Left colon (tissue), 2 donors: ENCODE measurements around the gene HNRNPLL. TPM values are rescaled to one million over a fixed set of nuclear protein-coding genes. Genes with fewer than 3 reads are reported as not detected.
A peak's percentile ranks its signal among the peaks of the same experiment; 100 is the strongest.
"Not testable (repeated sequence)": the region's sequence is repeated elsewhere in the genome, so short reads cannot be mapped to it uniquely, and the experiment has no call there.

Experiments
- ATAC-seq: fragments of 200-7000 bp; cut with Tn5 transposase; one replicate; pipeline ENCODE4 v1.9.1; 2020; ENCODE audit warnings: mild to moderate bottlenecking, moderate library complexity
- DNase-seq, 2 donors: peaks; one replicate each; pipeline ENCODE4 v3.0.0-alpha.2; 2020
- intact Hi-C, 2 donors: fragments of 100-400 bp; cut with DNase I in 1 of 2; cut with micrococcal nuclease in 1 of 2; formaldehyde crosslinking; loops; one replicate each; pipeline versions ENCODE4 v1.11.2 to v1.14.0; 2022; cut with DNase I, micrococcal nuclease
- total RNA-seq, 2 donors: library from RNA; stranded (reverse); fragmentation: NEBNext Ultra II Directional; extraction: Animal tissue kit (Norgen Biotek cat#: 25700); gene quantifications; one replicate each; pipeline ENCODE4 v1.2.1, GENCODE V29; 2021
- donor health status: DM: no; HTN: no; CAD: no.
- donor health status: DM: yes; HTN: yes; CAD: no.

The HNRNPLL gene
- total RNA-seq, 2 donors from 2014 or later, result 43.3 to 45.8 TPM

- intact Hi-C loops, result no loop called here
- ATAC-seq, result no peak
- DNase-seq, result no peak
These were observed 33.8 kb downstream of the HNRNPLL start for GRCh38 chr2:38568724-38569436.

GRCh38 chr2:38565333-38565732, 37.4 kb downstream of the HNRNPLL start:
- intact Hi-C loops, result no loop called here
- DNase-seq (no peak), ATAC-seq (no peak)

GRCh38 chr2:38561691-38562090, 41.0 kb downstream of the HNRNPLL start:
- ATAC-seq, result no peak
- intact Hi-C loops, result no loop called here
- DNase-seq, result no peak

GRCh38 chr2:38560092-38560491, 42.6 kb downstream of the HNRNPLL start:
- ATAC-seq, result peak; percentile 99
- intact Hi-C loops, result no loop called here
- DNase-seq, result no peak

GRCh38 chr2:38557981-38558380, 44.7 kb downstream of the HNRNPLL start:
- intact Hi-C loops, result no loop called here
- ATAC-seq (no peak), DNase-seq (no peak)

GRCh38 chr2:38557217-38557616, 45.5 kb downstream of the HNRNPLL start:
- DNase-seq, result no peak
- intact Hi-C loops, result no loop called here
- ATAC-seq, result no peak

- intact Hi-C loops, result no loop called here
- DNase-seq (no peak), ATAC-seq (no peak)
These were observed 46.5 kb downstream of the HNRNPLL start for GRCh38 chr2:38556006-38556801.

- ATAC-seq (peak; percentile 47), DNase-seq (no peak)
- intact Hi-C loops, result no loop called here
These were observed 47.6 kb downstream of the HNRNPLL start for GRCh38 chr2:38554973-38555595.

- DNase-seq (no peak), ATAC-seq (no peak)
- intact Hi-C loops, result no loop called here
These were observed 49.2 kb downstream of the HNRNPLL start for GRCh38 chr2:38553554-38553953.

GRCh38 chr2:38552259-38552658, 50.5 kb downstream of the HNRNPLL start:
- DNase-seq, result no peak

GRCh38 chr2:38551746-38552145, 51.0 kb downstream of the HNRNPLL start:
- ATAC-seq, result no peak
- intact Hi-C loops, result no loop called here
- no peak for DNase-seq

More at GRCh38 chr2:38552259-38552658, 50.5 kb downstream of the HNRNPLL start:
- intact Hi-C loops, result no loop called here
- ATAC-seq, result no peak

- intact Hi-C loops, result no loop called here
- no peak for DNase-seq
- ATAC-seq, result no peak
These were observed 51.6 kb downstream of the HNRNPLL start for GRCh38 chr2:38551171-38551570.

GRCh38 chr2:38549851-38550250, 52.9 kb downstream of the HNRNPLL start:
- ATAC-seq, result no peak
- intact Hi-C loops, result no loop called here

GRCh38 chr2:38549071-38549704, 53.5 kb downstream of the HNRNPLL start:
- no peak for DNase-seq
- intact Hi-C loops, result no loop called here
- no peak for ATAC-seq

More at GRCh38 chr2:38549851-38550250, 52.9 kb downstream of the HNRNPLL start:
- DNase-seq, result no peak

- DNase-seq (no peak), ATAC-seq (no peak)
- intact Hi-C loops, result no loop called here
These were observed 54.9 kb downstream of the HNRNPLL start for GRCh38 chr2:38547791-38548190.

- DNase-seq (no peak), ATAC-seq (no peak)
- intact Hi-C loops, result no loop called here
These were observed 56.1 kb downstream of the HNRNPLL start for GRCh38 chr2:38546585-38546984.

GRCh38 chr2:38546064-38546463, 56.7 kb downstream of the HNRNPLL start:
- intact Hi-C loops, result no loop called here
- DNase-seq (no peak), ATAC-seq (no peak)

GRCh38 chr2:38542248-38542631, 60.5 kb downstream of the HNRNPLL start:
- DNase-seq, ATAC-seq, intact Hi-C loops: not testable (repeated sequence)

GRCh38 chr2:38540580-38541286, 62.0 kb downstream of the HNRNPLL start:
- intact Hi-C loops, result no loop called here
- ATAC-seq (peak; percentile 61), DNase-seq (peak; percentile 63 to 70)
